GM23338 (cell line): ENCODE measurements around the gene UNC5A. TPM values are rescaled to one million over a fixed set of nuclear protein-coding genes. Genes with fewer than 3 reads are reported as not detected.

ENCODE experiments used
- ATAC-seq: fragments of 200-7000 bp; cut with Tn5 transposase; 3 replicates; pipeline ENCODE4 v1.9.1; 2020
- DNase-seq: peaks from one replicate; pipeline ENCODE4 v3.0.0-alpha.2; 2015; ENCODE audit warnings: low spot score
- H2AFZ ChIP-seq: fragments of 200-600 bp; sonication (generic); 2 replicates; pipeline ENCODE4 v1.8.0; 2016; ENCODE audit warnings: antibody characterized with exemption, mild to moderate bottlenecking, moderate library complexity
- H3F3A ChIP-seq: fragments of 200-600 bp; sonication (generic); replicated peaks from 2 replicates; pipeline ENCODE4 v1.8.0; 2017; ENCODE audit warnings: antibody characterized with exemption, mixed run types, low read depth
- H3K27ac ChIP-seq: fragments of 200-600 bp; sonication (generic); 2 replicates; pipeline ENCODE4 v1.6.1; 2016; ENCODE audit warnings: low read depth
- H3K27me3 ChIP-seq: fragments of 200-600 bp; sonication (generic); 2 replicates; pipeline ENCODE4 v1.8.0; 2016; ENCODE audit warnings: mild to moderate bottlenecking, mixed run types, moderate library complexity; ENCODE audit not compliant: insufficient read depth
- H3K36me3 ChIP-seq: fragments of 200-600 bp; sonication (generic); 2 replicates; pipeline ENCODE4 v1.8.0; 2016; ENCODE audit warnings: mild to moderate bottlenecking; ENCODE audit not compliant: insufficient read depth
- H3K4me1 ChIP-seq: fragments of 200-600 bp; sonication (generic); 2 replicates; pipeline ENCODE4 v1.8.0; 2016; ENCODE audit warnings: mild to moderate bottlenecking, moderate library complexity; ENCODE audit not compliant: insufficient read depth
- H3K4me2 ChIP-seq: fragments of 200-600 bp; sonication (generic); 2 replicates; pipeline ENCODE4 v1.7.1; 2017; ENCODE audit warnings: mixed run types
- H3K4me3 ChIP-seq: fragments of 200-600 bp; sonication (generic); 2 replicates; pipeline ENCODE4 v1.6.1; 2016; ENCODE audit warnings: mixed run types
- H3K79me2 ChIP-seq: fragments of 200-600 bp; sonication (generic); replicated peaks from 2 replicates; pipeline ENCODE4 v1.8.0; 2017; ENCODE audit warnings: mild to moderate bottlenecking; ENCODE audit not compliant: insufficient read depth
- H3K9me2 ChIP-seq: fragments of 200-600 bp; sonication (generic); 2 replicates; pipeline ENCODE4 v1.8.0; 2017; ENCODE audit not compliant: insufficient read depth
- H4K20me1 ChIP-seq: fragments of 200-600 bp; sonication (generic); replicated peaks from 2 replicates; pipeline ENCODE4 v1.8.0; 2017; ENCODE audit warnings: mild to moderate bottlenecking; ENCODE audit not compliant: insufficient read depth
- H3K27ac Mint-ChIP-seq: 2 replicates; pipeline ENCODE4 v1.8.0; 2020; ENCODE audit warnings: inconsistent platforms, mild to moderate bottlenecking, moderate library complexity, mixed read lengths
- H3K27me3 Mint-ChIP-seq: 3 replicates; pipeline ENCODE4 v1.8.0; 2022; ENCODE audit warnings: low read depth, mild to moderate bottlenecking, moderate library complexity, mixed read lengths, inconsistent platforms; ENCODE audit not compliant: insufficient read depth, poor library complexity
- H3K36me3 Mint-ChIP-seq: 3 replicates; pipeline ENCODE4 v1.8.0; 2021; ENCODE audit warnings: low read depth, mild to moderate bottlenecking, inconsistent platforms, moderate library complexity, mixed read lengths
- H3K4me1 Mint-ChIP-seq: 3 replicates; pipeline ENCODE4 v1.8.0; 2020; ENCODE audit warnings: mild to moderate bottlenecking, inconsistent platforms, mixed read lengths
- H3K4me3 Mint-ChIP-seq: 3 replicates; pipeline ENCODE4 v1.8.0; 2021; ENCODE audit warnings: moderate library complexity, mild to moderate bottlenecking, inconsistent platforms, mixed read lengths
- H3K9me3 Mint-ChIP-seq: 3 replicates; pipeline ENCODE4 v1.8.0; 2020; ENCODE audit warnings: moderate library complexity, mild to moderate bottlenecking, inconsistent platforms, mixed read lengths
- CREB1 ChIP-seq: fragments of 250-450 bp; sonication (Bioruptor Pico); IDR thresholded peaks from 2 replicates; pipeline ENCODE4 v1.5.0; 2020; ENCODE audit warnings: low read depth, mild to moderate bottlenecking, moderate library complexity
- CTCF ChIP-seq, 2 experiments: fragments of 200-600 bp in 1 of 2; sonication (generic) in 1 of 2; conservative IDR thresholded peaks; 2 replicates each; pipeline versions ENCODE4 v1.5.1 to v1.6.1; 2016 to 2017; ENCODE audit warnings: antibody characterized with exemption in 2 of 2, low read depth in 2 of 2, mild to moderate bottlenecking in 2 of 2, moderate library complexity in 1 of 2
- ETS1 ChIP-seq: IDR thresholded peaks from 2 replicates; pipeline ENCODE4 v1.6.1; 2016; ENCODE audit warnings: antibody characterized with exemption
- EZH2 ChIP-seq: fragments of 200-600 bp; sonication (generic); IDR thresholded peaks from one replicate; pipeline ENCODE4 v1.8.0; 2017; ENCODE audit warnings: antibody characterized with exemption, mild to moderate bottlenecking, low read depth; ENCODE audit not compliant: unreplicated experiment
- EZH2phosphoT487 ChIP-seq: fragments of 200-600 bp; sonication (generic); IDR thresholded peaks from one replicate; pipeline ENCODE4 v1.8.1; 2018; ENCODE audit warnings: antibody characterized with exemption; ENCODE audit not compliant: unreplicated experiment
- JUNB ChIP-seq: IDR thresholded peaks from one replicate; pipeline ENCODE4 v1.6.1; 2016; ENCODE audit warnings: antibody characterized with exemption; ENCODE audit not compliant: unreplicated experiment
- NANOG ChIP-seq: IDR thresholded peaks from 2 replicates; pipeline ENCODE4 v1.6.1; 2016; ENCODE audit warnings: antibody characterized with exemption, borderline replicate concordance
- POLR2AphosphoS5 ChIP-seq: IDR thresholded peaks from 2 replicates; pipeline ENCODE4 v1.6.1; 2016; ENCODE audit warnings: antibody characterized with exemption, low read depth
- REST ChIP-seq: IDR thresholded peaks from one replicate; pipeline ENCODE4 v1.6.1; 2018; ENCODE audit warnings: antibody characterized with exemption; ENCODE audit not compliant: unreplicated experiment
- STAT1 ChIP-seq: IDR thresholded peaks from one replicate; pipeline ENCODE4 v1.6.1; 2016; ENCODE audit warnings: antibody characterized with exemption; ENCODE audit not compliant: unreplicated experiment
- ZNF114 ChIP-seq: fragments of 250-450 bp; sonication (Bioruptor Pico); IDR thresholded peaks from 2 replicates; pipeline ENCODE4 v1.5.0; 2020; ENCODE audit warnings: mild to moderate bottlenecking, moderate library complexity
- ZNF331 ChIP-seq: fragments of 250-450 bp; sonication (Bioruptor Pico); IDR thresholded peaks from 2 replicates; pipeline ENCODE4 v1.5.0; 2020; ENCODE audit warnings: low read depth, mild to moderate bottlenecking, moderate library complexity
- polyA plus RNA-seq: library from polyadenylated mRNA; unstranded; fragments of >200 nt; fragmentation: Nextera tagmentation; extraction: Ambion mirVana; gene quantifications from 2 replicates; pipeline ENCODE4 v1.2.1, GENCODE V29; 2016
- total RNA-seq: library from RNA; depleted of rRNA; stranded (reverse); fragments of >200 nt; shearing (Covaris generic); gene quantifications from 2 replicates; pipeline ENCODE4 v1.2.3, GENCODE V29; 2014

Gene UNC5A
- total and polyA plus RNA-seq, 2 experiments from 2014 or later: 0.92 to 3.9 TPM

- TF ChIP-seq JUNB (no peak), EZH2 (no peak), ZNF331 (no peak), EZH2phosphoT487 (no peak)
Measured at GRCh38 chr5:176814313-176814685, 3.9 kb downstream of the UNC5A start (continued).

- Mint-ChIP-seq H3K36me3 (no peaks in the 10 kb centered on the region), H3K4me3 (peak overlapping the region; percentile 9; the same call in 1 of the 3 replicates), H3K4me1 (peaks cover 51% of the 10 kb centered on the region), H3K27me3 (peaks cover 48% of the 10 kb centered on the region), H3K27ac (no peak overlapping the region), H3K9me3 (no peaks in the 10 kb centered on the region; the same call in 1 of the 3 replicates)
- ATAC-seq (no peak), DNase-seq (no peak)
- H3K4me2 ChIP-seq: no peak overlapping the region
- peaks cover 29% of the 10 kb centered on the region for H3K27me3 ChIP-seq
- H2AFZ ChIP-seq: no peak overlapping the region
- no peaks in the 10 kb centered on the region for H3K79me2 ChIP-seq
- H3K36me3 ChIP-seq: no peaks in the 10 kb centered on the region
- no peak for TF ChIP-seq EZH2phosphoT487
- H3K27ac ChIP-seq: no peak overlapping the region
- no peak overlapping the region for H3K4me3 ChIP-seq
- peaks cover 15% of the 10 kb centered on the region for H3K4me1 ChIP-seq
- no peaks in the 10 kb centered on the region for H3K9me2 ChIP-seq
- H4K20me1 ChIP-seq: 0 out of 2 replicates have a peak, but pooled peaks cover 3% of the 10 kb centered on the region
- no peaks in the 10 kb centered on the region for H3F3A ChIP-seq
Measured at GRCh38 chr5:176814836-176815438, 4.6 kb downstream of the UNC5A start.

GRCh38 chr5:176816043-176816745, 5.8 kb downstream of the UNC5A start:
- H3K4me1 Mint-ChIP-seq: peaks cover 49% of the 10 kb centered on the region
- peak overlapping the region; percentile 65 for H3K4me3 Mint-ChIP-seq
- ATAC-seq: no peak
- Histone ChIP-seq H3K36me3 (no peaks in the 10 kb centered on the region), H3K79me2 (no peaks in the 10 kb centered on the region), H4K20me1 (peaks cover 2% of the 10 kb centered on the region; the same call in 1 of the 2 replicates), H3K27me3 (peaks cover 23% of the 10 kb centered on the region), H3F3A (no peaks in the 10 kb centered on the region), H3K4me3 (peak overlapping the region; percentile 72), H2AFZ (no peak overlapping the region), H3K4me1 (peaks cover 14% of the 10 kb centered on the region), H3K4me2 (peak overlapping the region; percentile 88; the same call in 1 of the 2 replicates), H3K9me2 (no peaks in the 10 kb centered on the region), H3K27ac (no peak overlapping the region)
- H3K36me3 Mint-ChIP-seq: no peaks in the 10 kb centered on the region
- peaks cover 46% of the 10 kb centered on the region for H3K27me3 Mint-ChIP-seq
- DNase-seq: no peak
- H3K27ac Mint-ChIP-seq: no peak overlapping the region
- H3K9me3 Mint-ChIP-seq: no peaks in the 10 kb centered on the region; the same call in 1 of the 3 replicates
- no peak for TF ChIP-seq CREB1 (CRISPR knock-in tag)
- no peak for TF ChIP-seq CTCF (conservative IDR thresholded peaks at IDR 0.05; ENCODE audit: low read depth in 2 of 2)
- TF ChIP-seq ZNF331: no peak
- no peak for TF ChIP-seq EZH2phosphoT487
- TF ChIP-seq EZH2: no peak
- no peak for TF ChIP-seq REST
- no peak for TF ChIP-seq POLR2AphosphoS5
- no peak for TF ChIP-seq JUNB
- TF ChIP-seq ETS1: no peak
- no peak for TF ChIP-seq NANOG
- no peak for TF ChIP-seq STAT1
- TF ChIP-seq ZNF114 (CRISPR knock-in tag): no peak
